HFF-Myc (cell line): ENCODE measurements around the gene KIF13A.

Source experiments
- DNase-seq: peaks from one replicate; pipeline ENCODE4 v3.0.0-alpha.2; 2011; ENCODE audit warnings: low read depth; ENCODE audit errors: extremely low read depth
- H3K4me3 ChIP-seq: replicated peaks from 2 replicates; pipeline ENCODE4 v1.5.1; 2011; ENCODE audit warnings: low read depth, mild to moderate bottlenecking, control low read depth, low read length
- TF ChIP-seq, protein P1 (sequence below): IDR thresholded peaks from 2 replicates; pipeline ENCODE4 v1.5.1; 2012; ENCODE audit warnings: mild to moderate bottlenecking, low read depth, low read length, control low read depth; ENCODE audit errors: missing control alignments

Gene KIF13A

GRCh38 chr6:17927705-17928104 is 59.7 kb downstream of the KIF13A start:
- DNase-seq: no peak
- no peak overlapping the region for H3K4me3 ChIP-seq
- TF ChIP-seq, protein P1, sequence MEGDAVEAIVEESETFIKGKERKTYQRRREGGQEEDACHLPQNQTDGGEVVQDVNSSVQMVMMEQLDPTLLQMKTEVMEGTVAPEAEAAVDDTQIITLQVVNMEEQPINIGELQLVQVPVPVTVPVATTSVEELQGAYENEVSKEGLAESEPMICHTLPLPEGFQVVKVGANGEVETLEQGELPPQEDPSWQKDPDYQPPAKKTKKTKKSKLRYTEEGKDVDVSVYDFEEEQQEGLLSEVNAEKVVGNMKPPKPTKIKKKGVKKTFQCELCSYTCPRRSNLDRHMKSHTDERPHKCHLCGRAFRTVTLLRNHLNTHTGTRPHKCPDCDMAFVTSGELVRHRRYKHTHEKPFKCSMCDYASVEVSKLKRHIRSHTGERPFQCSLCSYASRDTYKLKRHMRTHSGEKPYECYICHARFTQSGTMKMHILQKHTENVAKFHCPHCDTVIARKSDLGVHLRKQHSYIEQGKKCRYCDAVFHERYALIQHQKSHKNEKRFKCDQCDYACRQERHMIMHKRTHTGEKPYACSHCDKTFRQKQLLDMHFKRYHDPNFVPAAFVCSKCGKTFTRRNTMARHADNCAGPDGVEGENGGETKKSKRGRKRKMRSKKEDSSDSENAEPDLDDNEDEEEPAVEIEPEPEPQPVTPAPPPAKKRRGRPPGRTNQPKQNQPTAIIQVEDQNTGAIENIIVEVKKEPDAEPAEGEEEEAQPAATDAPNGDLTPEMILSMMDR: no peak

GRCh38 chr6:17923401-17923863 is 64.0 kb downstream of the KIF13A start:
- H3K4me3 ChIP-seq: no peak overlapping the region
- TF ChIP-seq, protein P1: no peak
- no peak for DNase-seq

DNA sequence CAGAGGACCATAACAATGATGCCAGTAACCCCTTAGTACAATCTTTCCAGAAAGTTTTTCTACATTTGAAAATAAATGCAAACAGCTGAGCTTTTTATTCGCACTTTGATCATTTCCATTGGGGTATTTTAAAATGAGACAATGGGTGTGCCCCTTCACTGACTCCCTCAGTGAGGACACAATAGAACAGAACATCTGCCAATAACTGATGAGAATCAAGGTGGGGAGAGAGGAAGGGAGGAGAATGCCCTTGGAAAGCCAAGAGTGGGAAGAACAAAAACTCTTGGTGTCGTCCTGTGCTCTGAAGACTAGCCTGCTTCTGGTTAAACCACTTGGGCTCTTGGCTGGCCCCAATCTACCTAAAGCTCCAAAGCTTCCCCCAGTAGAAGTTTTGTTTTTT is 66.0 kb downstream of the KIF13A start:
- DNase-seq: no peak
- no peak overlapping the region for H3K4me3 ChIP-seq
- TF ChIP-seq, protein P1: no peak

GRCh38 chr6:17919496-17919895 is 67.9 kb downstream of the KIF13A start:
- TF ChIP-seq, protein P1: no peak
- DNase-seq: no peak
- no peak overlapping the region for H3K4me3 ChIP-seq

DNA sequence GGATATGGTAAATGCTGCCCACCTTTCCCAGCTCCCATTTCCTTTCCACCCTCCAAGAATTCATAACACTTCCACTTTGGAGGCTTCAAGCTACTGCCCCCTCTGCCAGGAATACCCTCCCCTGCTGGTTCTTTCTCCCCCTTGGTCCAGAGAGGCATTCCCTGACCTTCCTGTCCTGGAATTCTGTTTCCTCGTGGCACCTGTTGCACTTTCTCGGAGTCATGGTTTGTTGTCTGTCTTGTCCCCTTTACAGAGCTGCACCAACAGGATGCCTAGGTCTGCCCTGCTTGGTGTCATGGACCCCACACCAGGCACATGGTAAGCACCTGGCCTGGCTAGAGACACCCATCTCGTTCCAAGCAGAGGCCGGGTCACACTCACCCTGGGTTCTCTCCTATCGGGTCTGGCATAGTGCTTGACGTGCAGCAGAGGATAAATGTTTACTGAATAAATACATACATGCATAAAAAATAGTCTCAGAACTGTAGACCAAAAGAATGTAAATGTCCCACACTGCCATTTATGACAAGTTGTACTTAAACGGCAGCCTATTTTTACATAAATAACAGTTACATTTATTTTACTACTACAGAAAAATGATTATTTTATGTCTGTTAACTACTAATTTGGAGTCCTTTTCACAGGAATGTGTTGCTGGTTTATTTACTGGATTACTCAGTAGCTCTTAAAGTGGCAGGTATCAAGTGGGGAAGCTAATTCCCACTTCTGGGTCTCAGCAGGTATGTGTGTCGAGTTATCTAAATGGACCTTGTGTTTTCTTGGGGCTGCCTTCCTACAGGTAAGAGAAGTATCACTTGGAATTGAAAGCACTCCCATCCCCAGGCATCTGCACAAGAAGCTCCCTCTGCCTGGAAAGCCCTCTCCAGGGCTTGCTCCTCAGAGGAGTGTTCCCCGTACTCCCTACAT is 69.3 kb downstream of the KIF13A start:
- DNase-seq: no peak
- TF ChIP-seq, protein P1: no peak
- no peak overlapping the region for H3K4me3 ChIP-seq

DNA sequence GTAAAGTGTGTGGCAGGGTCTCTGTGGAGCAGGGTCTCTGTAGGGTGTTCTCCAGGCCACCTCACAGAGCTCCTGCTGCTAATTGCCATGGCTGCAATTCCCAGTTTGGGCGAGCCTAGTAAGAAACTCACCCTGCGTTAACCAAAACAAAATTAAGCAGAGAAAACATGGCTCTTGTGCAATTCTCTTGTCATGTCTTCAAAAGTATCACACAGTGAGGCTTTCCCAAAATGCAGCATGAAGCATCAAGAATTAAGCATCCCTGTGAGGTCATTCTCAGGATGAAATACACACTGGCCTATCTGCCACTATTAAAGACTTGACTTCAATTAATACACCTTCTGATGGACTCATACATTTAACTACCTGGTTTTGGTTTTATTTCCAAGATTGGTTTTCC is 72.8 kb downstream of the KIF13A start:
- no peak for DNase-seq

More for the DNA sequence above, 72.8 kb downstream of the KIF13A start:
- no peak overlapping the region for H3K4me3 ChIP-seq
- TF ChIP-seq, protein P1: no peak
